Chondrocyte (in vitro differentiated cells): Measurements from ENCODE around the gene S100P. TPM values are rescaled to one million over a fixed set of nuclear protein-coding genes. Genes with fewer than 3 reads are reported as not detected.
"Not testable (repeated sequence)": the region's sequence is repeated elsewhere in the genome, so short reads cannot be mapped to it uniquely, and the experiment has no call there.

Experiments
- DNase-seq: peaks from one replicate; pipeline ENCODE4 v3.0.0; 2021; ENCODE audit warnings: mixed read lengths, low spot score
- H3K27ac Mint-ChIP-seq: one replicate; pipeline ENCODE4 v1.8.0; 2021; ENCODE audit warnings: mild to moderate bottlenecking, moderate library complexity, mixed read lengths; ENCODE audit not compliant: unreplicated experiment
- H3K27me3 Mint-ChIP-seq: 2 replicates; pipeline ENCODE4 v1.8.0; 2021; ENCODE audit warnings: low read depth, mixed read lengths
- H3K36me3 Mint-ChIP-seq: 2 replicates; pipeline ENCODE4 v1.8.0; 2021; ENCODE audit warnings: low read depth, mixed read lengths
- H3K4me1 Mint-ChIP-seq: 2 replicates; pipeline ENCODE4 v1.8.0; 2021; ENCODE audit warnings: low read depth, mild to moderate bottlenecking, mixed read lengths
- H3K4me3 Mint-ChIP-seq: one replicate; pipeline ENCODE4 v1.8.0; 2021; ENCODE audit warnings: mild to moderate bottlenecking, moderate library complexity, mixed read lengths; ENCODE audit not compliant: unreplicated experiment
- H3K9me3 Mint-ChIP-seq: 2 replicates; pipeline ENCODE4 v1.8.0; 2021; ENCODE audit warnings: low read depth, mixed read lengths
- total RNA-seq: library from RNA; stranded (reverse); gene quantifications from 3 replicates; pipeline ENCODE4 v1.2.1, GENCODE V29; 2021
- TF ChIP-seq, protein P1 (sequence below): fragments of 200-600 bp; sonication (generic); IDR thresholded peaks from 2 replicates; pipeline ENCODE4 v1.5.0; 2021; ENCODE audit warnings: antibody characterized with exemption, mild to moderate bottlenecking, moderate library complexity

The S100P gene
- total RNA-seq, 1 donor from 2014 or later = 0.95 TPM

DNA sequence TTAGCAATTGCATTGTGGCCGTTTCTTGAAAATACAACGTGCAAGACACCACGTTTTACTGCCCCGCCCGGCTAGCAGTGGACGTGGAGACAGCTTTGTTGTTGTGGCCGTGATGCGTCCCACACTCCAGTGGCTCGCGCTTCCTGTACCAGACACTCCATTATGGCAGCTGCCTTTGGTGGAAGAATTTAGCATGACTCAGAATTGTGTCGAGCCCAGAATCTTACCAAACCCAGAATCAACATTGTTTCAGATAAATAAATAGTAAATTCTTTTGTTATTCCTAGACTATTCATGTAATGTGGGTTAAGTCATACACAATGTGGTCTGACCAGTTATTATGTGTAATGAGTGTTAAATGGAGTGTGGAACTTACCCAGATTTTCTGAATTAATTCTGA, 25.3 kb upstream of the S100P start:
- Mint-ChIP-seq H3K4me3 (no peak overlapping the region), H3K4me1 (peaks cover 5% of the 10 kb centered on the region), H3K27me3 (no peaks in the 10 kb centered on the region), H3K9me3 (no peaks in the 10 kb centered on the region), H3K27ac (no peak overlapping the region), H3K36me3 (peaks cover 4% of the 10 kb centered on the region)
- TF ChIP-seq, protein P1, sequence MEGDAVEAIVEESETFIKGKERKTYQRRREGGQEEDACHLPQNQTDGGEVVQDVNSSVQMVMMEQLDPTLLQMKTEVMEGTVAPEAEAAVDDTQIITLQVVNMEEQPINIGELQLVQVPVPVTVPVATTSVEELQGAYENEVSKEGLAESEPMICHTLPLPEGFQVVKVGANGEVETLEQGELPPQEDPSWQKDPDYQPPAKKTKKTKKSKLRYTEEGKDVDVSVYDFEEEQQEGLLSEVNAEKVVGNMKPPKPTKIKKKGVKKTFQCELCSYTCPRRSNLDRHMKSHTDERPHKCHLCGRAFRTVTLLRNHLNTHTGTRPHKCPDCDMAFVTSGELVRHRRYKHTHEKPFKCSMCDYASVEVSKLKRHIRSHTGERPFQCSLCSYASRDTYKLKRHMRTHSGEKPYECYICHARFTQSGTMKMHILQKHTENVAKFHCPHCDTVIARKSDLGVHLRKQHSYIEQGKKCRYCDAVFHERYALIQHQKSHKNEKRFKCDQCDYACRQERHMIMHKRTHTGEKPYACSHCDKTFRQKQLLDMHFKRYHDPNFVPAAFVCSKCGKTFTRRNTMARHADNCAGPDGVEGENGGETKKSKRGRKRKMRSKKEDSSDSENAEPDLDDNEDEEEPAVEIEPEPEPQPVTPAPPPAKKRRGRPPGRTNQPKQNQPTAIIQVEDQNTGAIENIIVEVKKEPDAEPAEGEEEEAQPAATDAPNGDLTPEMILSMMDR = no peak
- DNase-seq = no peak

DNA sequence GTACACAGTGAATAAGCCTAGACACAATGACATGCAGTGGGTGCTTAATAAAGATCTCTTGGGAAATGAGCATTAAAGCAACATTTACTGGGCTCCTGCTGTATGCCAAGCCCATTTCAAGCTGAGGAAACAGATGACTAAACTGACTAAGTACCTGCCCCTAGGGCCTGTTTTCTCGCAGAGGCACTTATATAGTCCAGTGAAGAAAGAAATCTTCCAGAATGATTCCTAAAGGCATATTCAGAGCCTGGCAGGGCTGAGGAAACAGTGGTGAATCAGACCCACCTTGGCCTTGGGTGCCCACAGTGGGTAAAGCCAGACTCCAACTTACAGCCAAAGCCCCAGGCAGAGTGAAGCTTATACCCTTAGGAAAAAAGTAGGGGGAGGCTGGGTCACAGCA, 22.0 kb upstream of the S100P start:
- Mint-ChIP-seq H3K27me3 (no peaks in the 10 kb centered on the region), H3K27ac (no peak overlapping the region)
- DNase-seq = no peak

DNA sequence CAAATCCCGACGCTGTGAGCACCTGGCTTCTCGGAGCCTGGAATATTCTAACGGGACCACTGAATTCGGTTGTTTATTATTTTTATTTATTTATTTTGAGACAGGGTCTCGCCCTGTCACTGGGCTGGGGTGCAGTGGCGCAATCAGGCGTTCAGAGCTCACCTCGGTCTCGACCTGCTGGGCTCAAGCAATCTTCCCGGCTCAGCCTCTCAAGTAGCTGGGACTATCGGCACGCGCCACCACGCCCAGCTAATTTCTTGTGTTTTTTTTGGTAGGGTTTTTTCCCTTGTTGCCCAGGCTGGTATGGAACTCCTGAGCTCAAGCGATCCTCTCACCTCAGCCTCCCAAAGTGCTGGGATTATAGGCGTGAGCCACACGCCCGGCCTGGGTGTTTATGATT, 21.5 kb upstream of the S100P start:
- peaks cover 35% of the 10 kb centered on the region for H3K4me1 Mint-ChIP-seq
- DNase-seq = no peak
- H3K36me3 Mint-ChIP-seq = peaks cover 17% of the 10 kb centered on the region
- H3K9me3 Mint-ChIP-seq = no peaks in the 10 kb centered on the region
- H3K27me3 Mint-ChIP-seq = no peaks in the 10 kb centered on the region
- no peak overlapping the region for H3K27ac Mint-ChIP-seq
- TF ChIP-seq, protein P1 = no peak
- H3K4me3 Mint-ChIP-seq = no peak overlapping the region

More for the DNA sequence above, 22.0 kb upstream of the S100P start:
- TF ChIP-seq, protein P1 = no peak
- Mint-ChIP-seq H3K4me1 (peaks cover 31% of the 10 kb centered on the region), H3K4me3 (no peak overlapping the region), H3K36me3 (peaks cover 15% of the 10 kb centered on the region), H3K9me3 (no peaks in the 10 kb centered on the region)

DNA sequence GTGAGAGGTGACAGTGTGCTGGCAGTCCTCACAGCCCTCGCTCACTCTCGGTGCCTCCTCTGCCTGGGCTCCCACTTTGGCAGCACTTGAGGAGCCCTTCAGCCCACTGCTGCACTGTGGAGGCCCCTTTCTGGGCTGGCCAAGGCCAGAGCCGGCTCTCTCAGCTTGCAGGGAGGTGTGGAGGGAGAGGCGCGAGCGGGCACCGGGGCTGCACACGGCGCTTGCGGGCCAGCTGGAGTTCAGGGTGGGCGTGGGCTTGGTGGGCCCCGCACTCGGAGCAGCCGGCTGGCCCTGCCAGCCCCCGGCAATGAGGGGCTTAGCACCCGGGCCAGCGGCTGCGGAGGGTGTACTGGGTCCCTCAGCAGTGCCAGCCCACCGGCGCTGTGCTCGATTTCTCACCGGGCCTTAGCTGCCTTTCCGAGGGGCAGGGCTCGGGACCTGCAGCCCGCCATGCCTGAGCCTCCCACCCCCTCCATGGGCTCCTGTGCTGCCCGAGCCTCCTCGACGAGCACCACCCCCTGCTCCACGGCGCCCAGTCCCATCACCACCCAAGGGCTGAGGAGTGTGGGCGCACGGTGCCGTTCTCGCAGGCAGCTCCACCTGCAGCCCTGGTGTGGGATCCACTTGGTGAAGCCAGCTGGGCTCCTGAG, 21.0 kb upstream of the S100P start:
- H3K27me3 Mint-ChIP-seq, H3K9me3 Mint-ChIP-seq, H3K4me3 Mint-ChIP-seq, H3K27ac Mint-ChIP-seq, DNase-seq: not testable (repeated sequence)
- H3K36me3 Mint-ChIP-seq = peaks cover 17% of the 10 kb centered on the region
- H3K4me1 Mint-ChIP-seq = peaks cover 35% of the 10 kb centered on the region

DNA sequence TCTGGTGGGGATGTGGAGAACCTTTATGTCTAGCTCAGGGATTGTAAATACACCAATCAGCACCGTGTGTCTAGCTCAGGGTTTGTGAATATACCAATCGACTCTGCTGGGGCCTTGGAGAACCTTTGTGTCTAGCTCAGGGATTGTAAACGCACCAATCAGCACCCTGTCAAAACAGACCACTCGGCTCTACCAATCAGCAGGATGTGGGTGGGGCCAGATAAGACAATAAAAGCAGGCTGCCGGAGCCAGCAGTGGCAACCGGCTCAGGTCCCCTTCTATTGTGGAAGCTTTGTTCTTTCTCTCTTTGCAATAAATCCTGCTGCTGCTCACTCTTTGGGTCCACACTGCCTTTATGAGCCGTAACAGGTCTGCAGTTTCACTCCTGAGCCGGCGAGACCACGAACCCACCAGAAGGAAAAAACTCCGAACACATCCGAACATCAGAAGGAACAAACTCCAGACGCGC, 20.5 kb upstream of the S100P start:
- Mint-ChIP-seq H3K27ac (peak overlapping the region; percentile 90), H3K36me3 (peaks cover 17% of the 10 kb centered on the region), H3K4me1 (peaks cover 35% of the 10 kb centered on the region), H3K4me3 (peak overlapping the region; percentile 89)
- not testable (repeated sequence) for H3K27me3 Mint-ChIP-seq, H3K9me3 Mint-ChIP-seq, DNase-seq

DNA sequence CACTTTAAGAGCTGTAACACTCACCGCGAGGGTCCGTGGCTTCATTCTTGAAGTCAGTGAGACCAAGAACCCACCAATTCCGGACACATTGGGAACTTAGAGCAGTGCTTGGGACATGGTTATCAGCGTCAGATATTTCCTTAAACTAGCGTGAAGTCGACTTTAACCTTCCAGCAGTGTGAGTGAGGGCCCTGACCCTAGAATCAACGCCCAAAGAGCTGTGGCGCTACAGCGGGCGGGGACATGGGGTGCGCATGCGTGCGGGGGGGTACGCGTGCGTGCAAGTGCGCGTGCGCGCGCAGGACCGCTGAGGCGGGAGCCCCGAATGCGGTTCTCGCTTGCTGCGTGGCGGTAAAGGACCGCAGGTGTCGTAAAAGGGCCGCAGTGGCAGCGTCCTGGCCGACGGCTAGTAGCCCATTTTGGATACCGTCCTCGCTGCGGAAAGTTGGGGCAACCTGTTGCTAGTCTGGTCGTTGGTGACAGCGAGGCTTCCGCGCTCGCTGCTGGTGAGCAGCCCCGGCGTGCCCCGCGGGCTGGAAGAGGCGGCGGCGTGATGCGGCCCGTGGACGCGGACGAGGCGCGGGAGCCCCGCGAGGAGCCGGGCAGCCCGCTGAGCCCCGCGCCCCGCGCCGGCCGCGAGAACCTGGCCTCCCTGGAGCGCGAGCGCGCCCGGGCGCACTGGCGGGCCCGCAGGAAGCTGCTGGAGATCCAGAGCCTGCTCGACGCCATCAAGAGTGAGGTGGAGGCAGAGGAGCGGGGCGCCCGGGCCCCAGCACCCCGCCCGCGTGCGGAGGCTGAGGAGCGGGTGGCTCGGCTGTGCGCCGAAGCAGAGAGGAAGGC, 19.8 kb upstream of the S100P start:
- H3K27ac Mint-ChIP-seq = peak overlapping the region; percentile 90
- H3K9me3 Mint-ChIP-seq = no peaks in the 10 kb centered on the region
- TF ChIP-seq, protein P1 = no peak
- H3K4me1 Mint-ChIP-seq = peaks cover 35% of the 10 kb centered on the region
- peaks cover 17% of the 10 kb centered on the region for H3K36me3 Mint-ChIP-seq
- H3K27me3 Mint-ChIP-seq = no peaks in the 10 kb centered on the region
- peak; percentile 97 for DNase-seq
- H3K4me3 Mint-ChIP-seq = peak overlapping the region; percentile 89
